HG03354 (cell line): ENCODE data around the gene C11orf21.
A peak's percentile ranks its signal among the peaks of the same experiment; 100 is the strongest.

Source experiments
- ATAC-seq: cut with Tn5 transposase; IDR thresholded peaks from one replicate; pipeline ENCODE4 v1.9.1; 2021; ENCODE audit warnings: mild to moderate bottlenecking; ENCODE audit not compliant: unreplicated experiment, poor library complexity, severe bottlenecking

The C11orf21 gene

DNA sequence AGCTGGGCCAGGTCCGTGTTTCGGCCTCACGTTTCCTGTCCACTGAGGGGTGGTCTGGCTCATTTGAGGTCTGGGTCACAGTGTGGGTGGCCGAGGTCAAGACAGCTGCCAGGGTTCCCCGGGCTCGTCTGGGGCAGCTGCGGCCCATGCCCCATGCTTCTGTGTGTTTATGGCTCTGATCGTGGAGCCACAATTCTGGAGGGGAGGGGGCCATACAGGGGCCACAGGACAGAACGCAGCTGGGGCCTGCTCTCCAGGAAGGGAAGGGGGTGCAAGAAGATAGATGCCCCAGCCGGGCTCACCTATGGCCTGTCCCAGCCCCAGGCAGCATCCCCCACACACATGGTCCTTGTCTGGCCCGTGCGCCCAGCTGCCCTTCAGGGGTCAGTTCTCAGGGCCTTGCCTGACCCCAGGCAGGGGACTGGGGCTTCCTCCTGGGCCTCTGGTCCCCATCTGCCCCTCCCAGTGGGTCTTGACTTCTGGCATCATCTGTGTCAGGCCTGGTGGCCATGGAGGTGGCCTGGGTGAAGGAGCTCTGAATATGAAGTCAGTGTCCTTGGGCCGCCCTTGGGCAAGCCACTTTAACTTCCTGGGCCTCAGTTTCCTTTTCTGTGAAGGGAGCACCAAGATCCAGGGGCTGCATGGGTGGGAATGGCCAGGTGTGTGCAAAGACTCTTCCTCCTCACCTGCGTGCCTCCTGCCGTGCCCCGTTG is 8.5 kb upstream of the C11orf21 start:
- no peak for ATAC-seq

DNA sequence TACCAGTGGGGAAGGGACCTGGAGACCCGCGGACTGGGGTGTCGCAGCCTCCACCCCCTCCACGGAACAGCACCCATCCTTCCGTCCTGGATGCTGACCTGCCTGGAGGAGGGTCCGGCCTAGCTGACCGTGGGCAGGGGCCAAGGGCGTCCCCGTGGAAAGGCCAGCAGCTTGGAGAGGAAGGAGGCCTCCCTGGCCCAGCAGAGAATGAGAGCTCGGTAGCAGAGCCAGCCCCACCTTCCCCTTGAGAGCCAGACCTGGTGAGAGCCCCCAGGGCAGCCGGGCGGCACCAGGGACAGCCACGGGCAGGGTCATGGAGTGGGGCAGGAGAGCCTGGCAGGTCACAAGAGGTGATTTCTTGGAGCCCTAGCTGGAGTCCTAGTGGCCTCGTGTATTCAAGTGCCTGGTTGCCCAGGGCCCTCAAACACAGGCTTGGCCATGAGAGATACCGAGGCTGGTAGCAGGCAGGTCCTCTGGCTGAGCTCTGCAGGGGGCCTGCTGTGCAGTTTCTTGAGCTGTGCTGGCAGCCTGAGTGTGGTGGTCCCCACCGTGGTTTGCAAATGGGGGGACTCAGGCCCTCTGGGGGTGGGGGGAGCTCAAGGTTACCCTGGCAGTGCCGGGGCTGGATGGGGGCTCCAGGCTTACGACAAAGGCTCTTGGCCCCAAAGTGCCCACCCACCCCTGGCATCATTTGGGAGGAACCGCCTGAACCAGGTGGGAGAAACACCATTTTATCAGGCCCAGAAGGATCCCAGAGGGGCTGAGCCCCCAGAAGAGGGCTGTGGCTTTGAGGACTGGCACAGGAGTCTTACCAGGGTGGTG is 7.7 kb upstream of the C11orf21 start:
- no peak for ATAC-seq

DNA sequence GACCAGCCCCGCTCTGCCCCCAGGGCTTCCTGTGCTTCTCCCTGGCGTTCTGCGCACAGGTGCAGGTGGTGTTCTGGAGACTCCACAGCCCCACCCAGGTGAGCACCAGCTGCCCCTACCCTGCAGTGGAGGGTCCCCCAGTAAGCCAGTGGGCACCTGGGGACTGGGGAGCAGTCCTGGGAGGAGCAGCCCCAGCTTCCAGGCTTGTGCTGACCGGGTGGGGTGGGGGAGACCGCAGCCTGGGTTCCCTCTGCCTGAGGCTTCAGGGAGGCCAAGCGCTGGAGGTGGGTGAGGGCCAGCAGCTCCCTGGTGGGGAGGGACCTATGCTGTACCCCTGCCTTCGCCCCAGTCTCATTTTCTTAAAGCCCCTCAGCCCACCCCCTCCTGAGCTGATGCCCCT is 7.0 kb upstream of the C11orf21 start:
- ATAC-seq, result no peak

DNA sequence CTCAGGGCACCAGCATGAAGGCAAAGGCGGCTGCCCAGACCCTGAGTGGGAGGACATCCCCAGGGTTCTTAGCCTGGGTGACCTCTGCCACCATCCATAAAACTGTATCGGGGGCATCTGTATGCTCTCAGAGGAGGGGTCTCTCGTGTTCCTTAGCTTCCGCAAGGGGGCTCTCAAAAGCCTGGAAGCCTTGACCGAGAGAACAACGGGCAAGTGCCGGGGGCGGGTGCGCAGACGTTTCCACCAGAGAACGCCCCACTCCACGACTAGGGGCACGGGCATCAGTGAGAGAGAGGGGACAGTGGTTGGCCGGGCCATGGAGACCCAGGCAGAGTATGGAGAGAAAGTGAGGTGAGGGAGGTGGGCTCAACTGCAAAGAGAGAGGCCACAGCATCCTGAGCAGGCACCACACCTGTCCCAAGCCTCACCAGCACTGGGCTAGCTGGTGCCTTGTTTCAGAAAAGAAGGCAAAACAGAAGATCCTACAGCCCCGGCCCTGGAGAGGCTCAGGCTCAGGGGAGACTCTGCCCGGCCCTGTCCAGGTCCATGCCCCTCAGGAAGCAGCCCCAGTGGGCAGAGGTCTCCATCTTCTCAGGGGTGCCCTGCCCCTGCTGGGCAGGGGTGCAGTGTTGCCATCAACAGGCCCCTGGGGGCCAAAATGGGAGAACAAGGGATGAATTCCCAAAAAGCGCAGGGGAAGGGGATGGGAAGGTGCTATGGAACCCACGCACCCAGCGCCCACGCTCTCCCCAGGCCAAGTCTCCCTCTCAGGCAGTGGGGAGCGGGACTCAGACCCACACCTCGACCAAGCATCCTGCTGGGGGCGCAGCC is 6.0 kb upstream of the C11orf21 start:
- ATAC-seq, result no peak

DNA sequence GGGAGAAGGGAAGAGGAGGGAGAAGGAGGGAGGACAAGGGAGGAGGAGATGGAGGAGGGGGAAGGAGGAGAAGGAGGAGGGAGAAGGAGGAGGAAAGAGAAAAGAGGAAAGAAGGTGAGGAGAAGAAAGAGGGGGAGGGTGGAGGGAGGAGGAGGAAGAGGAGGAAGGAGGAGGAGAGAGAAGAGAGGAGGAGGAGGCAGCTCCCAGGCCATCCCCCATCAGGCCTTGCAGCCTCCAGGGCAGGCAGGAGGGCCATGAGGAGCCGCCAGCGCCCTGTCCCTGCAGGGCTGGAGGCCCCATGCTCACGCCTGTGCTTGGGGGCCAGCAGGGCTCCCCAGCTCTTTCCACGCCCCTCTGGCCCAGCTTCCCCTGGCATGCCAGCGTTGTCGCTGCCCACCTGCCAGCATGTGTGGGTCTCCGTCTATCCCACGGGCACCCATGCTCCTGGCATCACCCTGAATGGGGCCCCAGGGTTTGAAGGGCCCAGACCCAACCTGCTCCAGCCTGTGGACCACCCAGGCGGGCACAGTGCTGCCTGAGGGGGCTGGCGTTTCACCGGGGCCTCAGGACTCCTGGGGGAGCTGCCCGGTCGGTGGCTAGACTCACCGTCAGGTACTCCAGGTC is 5.3 kb upstream of the C11orf21 start:
- ATAC-seq, result no peak

DNA sequence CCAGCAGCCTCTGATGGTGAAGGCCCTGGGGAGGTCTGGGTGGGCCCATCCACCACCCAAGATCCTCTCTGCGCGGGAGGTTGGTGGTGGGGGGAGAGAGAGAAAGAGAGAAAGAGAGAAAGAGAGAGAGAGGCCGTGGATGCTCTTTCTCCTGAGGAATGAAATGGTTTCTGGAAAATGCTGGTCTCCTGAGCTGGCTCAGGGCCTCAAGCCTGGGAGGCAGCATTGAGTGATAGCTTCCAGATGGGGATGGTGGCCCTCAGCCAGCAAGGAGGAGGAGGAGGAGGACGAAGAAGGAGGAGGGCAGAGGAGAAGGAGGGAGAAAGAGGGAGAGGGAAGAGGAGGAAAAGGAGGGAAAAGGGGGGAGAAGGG is 4.7 kb upstream of the C11orf21 start:
- ATAC-seq, result no peak

DNA sequence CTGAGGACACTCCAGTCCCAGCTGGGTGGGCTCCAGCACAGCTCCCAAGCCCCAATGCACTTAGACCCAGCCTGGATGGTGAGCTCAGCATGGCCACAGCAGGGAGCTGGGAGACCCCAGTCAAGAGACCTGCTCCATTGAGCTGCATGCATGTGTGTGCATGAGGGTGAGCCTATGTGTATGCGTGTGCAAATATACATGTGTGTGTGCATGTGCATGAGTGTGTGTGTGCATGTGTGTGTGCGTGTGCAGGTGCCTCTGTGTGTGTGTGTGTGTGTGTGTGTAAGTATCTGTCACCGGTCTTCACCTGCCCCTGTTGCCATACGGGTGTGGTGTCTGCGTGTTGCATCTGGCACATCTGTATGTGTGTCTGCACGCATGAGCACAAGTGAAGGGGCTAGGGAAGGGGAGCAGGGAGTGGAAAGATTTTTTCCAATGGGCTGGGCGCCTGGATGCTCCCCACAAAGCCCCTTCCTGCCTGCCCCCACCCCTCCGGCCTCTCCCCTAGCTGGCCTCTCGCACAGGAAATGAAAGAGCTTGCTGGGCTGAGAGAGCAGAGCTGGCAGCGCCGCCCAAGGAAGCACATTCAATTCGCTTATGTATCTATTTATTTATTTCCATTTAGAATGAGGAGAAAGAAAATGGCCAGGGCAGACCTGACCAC is 4.2 kb upstream of the C11orf21 start:
- no peak for ATAC-seq

DNA sequence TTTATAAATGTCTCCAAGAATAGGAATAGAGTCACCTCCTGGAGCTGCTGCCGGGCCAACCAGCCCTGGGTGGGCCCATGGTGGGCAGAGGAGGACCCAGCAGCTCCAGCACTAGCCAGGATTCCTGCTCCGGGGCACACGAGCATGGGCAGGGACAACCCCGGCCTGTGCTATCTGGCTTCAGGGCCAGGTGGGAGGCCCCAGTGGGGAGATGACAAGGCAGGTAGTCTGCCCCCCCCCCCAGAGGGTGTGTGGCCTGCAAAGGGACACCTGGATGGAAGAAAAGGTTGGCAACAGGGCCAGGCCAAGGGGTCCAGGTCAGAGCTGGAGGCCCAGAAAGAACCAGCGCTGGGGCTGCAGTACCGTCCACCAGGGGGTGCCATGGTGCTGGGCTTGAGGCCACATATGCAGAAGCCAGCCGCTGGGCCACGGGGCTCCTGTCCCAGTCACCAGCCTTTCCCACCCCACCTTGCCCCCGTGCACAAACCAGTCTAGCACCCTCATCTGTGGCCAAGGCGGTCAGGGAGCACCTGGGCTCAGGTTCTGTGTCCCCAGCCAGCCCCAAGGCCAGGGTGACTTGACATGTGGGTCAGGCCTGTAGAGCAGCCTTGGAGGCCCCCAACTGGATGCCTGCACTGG is 3.5 kb upstream of the C11orf21 start:
- ATAC-seq, result no peak

DNA sequence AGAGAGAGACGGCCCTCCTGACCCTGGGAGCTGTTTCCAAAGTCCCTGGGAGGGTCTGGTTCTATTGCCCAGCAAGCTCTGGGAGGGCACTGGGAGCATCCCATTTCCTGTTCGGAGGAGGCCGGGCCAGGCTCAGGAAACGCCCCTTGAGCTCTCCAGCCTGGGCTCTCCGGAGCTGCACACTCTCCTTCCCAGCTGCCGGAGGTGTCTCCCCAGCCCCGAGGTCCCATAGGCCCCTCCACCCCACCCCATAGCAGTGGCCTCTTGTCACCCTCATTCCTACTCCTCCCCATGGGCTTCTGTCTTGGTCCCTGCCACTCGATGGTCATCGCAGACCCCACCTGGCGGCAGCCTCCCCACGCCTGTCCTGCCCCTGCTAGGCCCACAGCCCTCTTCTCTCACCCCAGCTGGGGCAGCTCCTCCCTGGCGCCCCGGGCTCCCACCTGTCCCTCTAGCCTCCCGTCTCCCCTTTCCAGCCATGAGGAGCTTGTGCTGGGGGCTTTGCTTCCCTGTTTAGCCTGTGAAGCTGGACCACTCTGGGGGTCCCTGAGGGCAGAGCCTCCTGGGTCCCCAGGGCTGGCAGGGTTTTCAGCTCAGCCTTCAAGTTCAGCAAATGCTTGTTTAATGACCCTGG is 2.9 kb upstream of the C11orf21 start:
- ATAC-seq, result no peak

DNA sequence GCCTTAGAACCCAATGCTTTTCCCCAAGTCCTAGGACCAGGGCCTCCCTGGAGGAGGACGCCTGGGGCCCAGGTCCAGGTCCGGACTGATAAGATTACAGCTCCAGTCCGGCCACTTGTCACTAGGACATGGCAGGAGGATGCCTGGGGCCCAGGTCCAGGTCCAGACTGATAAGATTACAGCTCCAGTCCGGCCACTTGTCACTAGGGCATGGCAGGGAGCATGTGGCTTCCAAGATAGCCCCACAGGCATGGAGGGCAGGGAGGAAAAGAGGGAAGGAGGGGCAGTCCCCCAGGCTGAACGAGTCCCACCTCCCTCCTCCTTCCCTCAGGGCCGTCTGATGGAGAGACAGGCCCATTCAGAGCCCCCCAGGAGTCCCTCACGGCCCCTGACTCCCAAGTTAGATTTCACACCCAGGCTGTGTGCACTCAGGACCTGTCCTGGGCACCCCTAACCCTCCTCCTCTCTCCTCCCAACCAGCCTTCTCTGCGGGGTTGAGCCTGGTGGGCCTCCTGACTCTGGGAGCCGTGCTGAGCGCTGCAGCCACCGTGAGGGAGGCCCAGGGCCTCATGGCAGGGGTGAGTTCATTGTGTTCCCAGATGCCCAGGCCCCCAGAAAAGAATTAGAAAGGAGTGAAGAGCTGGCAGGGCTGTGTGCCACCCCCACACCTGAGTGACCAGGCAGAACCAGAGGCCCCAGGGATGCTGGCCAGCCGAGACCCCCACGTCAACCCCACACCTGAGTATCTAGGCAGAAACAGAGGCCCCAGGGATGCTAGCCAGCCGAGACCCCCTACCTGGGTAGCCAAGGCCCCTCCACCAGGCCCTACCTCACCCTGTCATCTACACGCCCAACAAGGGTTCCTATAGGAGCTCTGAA is 2.1 kb upstream of the C11orf21 start:
- ATAC-seq, result no peak

DNA sequence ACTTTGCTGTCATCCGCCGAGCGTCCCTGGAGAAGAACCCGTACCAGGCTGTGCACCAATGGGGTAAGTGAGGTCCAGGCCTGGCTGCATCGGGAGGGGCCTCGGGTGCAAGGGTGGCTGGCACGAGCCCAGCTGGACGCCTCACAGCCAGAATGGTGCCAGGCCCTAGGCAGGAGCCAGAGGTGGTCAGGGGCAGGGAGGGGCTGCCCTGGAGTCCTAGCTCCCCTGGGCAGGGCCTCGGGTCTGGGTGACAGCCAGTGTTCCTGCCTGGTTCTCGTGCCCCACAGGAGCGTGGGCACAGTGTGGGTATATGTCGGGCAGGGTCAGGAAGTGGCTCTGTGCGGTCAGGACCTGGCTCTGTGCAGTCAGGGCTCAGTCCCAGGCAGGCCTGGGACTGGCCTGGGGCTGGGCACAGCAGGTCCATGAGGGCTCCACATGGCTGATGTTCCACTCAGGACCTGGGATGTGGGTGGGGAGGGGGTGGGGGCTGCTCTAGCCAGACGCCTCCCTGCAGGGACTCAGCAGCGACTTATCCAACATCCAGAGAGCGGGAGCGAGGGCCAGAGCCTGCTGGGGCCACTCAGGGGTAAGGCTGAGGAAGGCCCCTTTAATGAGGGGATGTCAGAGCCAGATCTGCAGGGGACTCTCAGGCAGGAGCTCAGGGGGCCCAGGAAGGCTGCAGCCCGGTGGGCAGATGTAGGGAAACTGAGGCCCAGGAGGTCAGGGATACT is 1.3 kb upstream of the C11orf21 start:
- no peak for ATAC-seq

DNA sequence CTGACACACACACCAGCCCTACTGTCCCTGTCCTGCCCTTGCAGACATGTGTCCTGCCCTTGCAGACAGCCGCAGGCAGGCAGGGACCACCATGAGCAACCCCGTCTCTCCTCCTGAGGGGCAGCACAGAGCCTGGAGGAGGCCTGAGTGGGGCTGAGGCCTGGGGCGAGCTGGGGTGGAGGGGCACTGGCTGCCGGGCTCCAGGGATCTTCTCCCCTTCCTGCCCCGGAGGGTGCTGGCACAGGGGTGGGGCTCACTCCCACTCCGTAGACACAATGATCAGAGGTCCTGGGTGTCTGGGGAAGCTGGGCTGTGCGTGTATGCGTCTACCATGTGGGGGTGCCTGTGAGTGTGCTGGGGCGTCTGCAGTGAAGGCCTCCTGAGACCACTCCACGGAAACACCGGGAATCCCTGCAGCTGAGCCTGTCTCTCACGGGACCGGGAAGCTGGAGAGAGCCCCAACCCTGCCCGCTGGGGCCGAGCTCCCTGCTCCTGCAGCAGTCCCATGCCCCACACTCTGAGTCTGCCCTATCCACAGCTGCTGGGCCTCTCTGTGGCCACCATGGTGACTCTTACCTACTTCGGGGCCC is 683 bp upstream of the C11orf21 start:
- peak; percentile 22 for ATAC-seq

DNA sequence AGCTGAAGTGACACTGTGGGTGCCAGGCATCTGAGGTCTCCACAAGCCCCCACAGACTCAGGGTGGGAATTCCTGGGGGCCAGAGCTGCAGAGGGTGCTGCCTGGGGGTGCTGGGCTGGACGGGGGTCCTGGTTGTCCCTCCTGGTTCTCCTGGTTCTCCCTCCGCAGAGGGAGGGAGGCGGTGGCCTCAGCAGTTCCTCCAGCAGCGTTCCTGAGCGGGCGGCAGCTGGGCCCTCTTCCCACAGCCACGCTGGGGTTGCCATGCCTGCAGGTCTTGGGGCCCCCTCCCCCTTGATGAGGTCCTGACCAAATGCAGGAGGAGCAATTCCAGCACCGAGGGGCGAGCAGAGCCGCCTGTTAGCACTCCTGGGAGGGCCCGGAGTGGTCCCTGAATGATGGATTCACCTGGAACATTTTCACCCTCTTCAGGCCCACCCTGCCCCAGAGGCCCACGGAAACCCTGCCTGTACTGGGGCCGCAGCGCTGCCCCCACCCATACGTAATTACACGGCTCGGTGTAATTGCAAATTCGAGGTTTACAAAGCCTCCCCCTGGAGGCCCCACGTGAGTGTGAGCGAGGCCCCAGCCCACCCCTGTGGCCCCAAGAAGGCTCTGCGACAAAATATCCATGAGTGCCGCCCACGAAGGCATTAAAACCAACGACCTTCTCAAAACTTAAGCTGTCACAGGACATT is 635 bp downstream of the C11orf21 start:
- no peak for ATAC-seq

DNA sequence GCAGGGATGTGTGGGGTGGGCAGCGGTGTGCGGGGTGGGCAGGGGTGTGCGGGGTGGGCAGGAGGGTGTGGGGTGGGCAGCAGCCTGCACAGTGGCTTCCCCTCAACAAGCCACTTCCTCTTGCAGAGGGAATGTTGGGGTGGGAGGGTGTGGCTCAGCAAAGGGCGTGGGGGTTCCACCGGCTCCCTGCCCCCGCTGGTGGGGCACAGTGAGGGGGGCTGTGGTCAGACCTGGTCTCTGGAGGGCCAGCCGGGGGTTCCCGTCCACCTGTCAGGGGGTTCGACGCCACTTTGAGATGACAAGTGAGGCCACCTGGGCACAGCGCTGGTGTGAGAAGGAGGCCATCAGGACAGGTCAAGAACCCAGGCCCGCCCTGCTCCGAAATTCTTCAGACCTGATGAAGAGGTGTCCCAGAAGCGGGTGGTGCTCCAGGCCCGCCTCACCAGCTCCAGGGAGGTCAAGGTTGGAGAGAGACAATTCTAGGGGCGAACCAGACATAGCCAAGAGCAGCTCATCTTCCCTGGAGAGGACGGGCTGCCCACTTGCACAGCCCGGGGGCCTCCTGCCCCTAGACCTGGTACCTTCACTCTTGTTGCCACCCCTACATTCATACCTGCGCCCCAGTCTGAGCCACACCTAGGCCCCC is 1.3 kb downstream of the C11orf21 start:
- no peak for ATAC-seq

DNA sequence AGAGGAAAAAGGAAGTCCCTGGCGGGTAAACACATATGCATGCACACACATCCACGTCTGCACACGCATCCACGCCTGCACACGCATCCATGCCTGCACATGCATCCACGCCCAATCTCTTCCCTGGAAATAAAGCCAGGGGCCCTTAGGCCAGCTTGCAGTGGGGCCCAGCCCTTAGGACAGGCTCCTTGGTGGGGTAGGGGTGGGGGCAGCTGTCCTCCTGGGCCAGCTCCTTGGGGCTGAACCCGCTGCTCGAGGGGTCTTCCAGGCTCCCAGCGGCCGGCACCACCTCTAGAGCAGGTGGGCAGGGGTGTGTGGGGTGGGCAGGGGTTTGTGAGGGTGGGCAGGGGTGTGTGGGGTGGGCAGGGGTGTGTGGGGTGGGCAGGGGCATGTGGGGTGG is 1.9 kb downstream of the C11orf21 start:
- ATAC-seq, result no peak
